OCI-LY7 (cell line): Measurements from ENCODE around the gene TMEM243.

Source experiments
- EZH2phosphoT487 ChIP-seq: fragments of 200-600 bp; sonication (generic); IDR thresholded peaks from 2 replicates; pipeline ENCODE4 v1.6.1; 2018; ENCODE audit warnings: low read depth, borderline replicate concordance, mild to moderate bottlenecking, mixed run types, antibody characterized with exemption, low read length, moderate library complexity, mixed read lengths
- TF ChIP-seq, protein P1 (sequence below): fragments of 200-600 bp; sonication (generic); conservative IDR thresholded peaks from 2 replicates; pipeline ENCODE4 v1.5.1; 2014; ENCODE audit warnings: mild to moderate bottlenecking, antibody characterized with exemption, low read length, moderate library complexity, mixed read lengths

DNA sequence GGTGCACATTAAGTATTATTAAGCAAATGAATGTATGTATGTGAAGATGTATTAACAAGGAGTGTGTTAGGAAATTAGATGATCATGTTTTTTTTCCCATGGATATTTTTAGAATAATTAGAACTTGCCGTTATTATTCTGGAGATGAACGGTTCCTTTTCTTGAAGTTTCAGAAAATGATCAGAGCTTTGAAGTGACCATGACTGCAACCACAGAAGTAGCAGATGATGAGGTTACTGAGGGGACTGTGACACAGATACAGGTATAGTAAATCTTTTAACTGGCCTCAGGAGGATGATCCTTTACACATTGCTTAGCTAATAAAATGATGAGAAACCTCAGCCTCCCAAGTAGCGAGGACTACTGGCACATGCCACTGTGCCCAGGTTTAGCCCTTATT lies 48.7 kb downstream of the TMEM243 start:
- TF ChIP-seq, protein P1, sequence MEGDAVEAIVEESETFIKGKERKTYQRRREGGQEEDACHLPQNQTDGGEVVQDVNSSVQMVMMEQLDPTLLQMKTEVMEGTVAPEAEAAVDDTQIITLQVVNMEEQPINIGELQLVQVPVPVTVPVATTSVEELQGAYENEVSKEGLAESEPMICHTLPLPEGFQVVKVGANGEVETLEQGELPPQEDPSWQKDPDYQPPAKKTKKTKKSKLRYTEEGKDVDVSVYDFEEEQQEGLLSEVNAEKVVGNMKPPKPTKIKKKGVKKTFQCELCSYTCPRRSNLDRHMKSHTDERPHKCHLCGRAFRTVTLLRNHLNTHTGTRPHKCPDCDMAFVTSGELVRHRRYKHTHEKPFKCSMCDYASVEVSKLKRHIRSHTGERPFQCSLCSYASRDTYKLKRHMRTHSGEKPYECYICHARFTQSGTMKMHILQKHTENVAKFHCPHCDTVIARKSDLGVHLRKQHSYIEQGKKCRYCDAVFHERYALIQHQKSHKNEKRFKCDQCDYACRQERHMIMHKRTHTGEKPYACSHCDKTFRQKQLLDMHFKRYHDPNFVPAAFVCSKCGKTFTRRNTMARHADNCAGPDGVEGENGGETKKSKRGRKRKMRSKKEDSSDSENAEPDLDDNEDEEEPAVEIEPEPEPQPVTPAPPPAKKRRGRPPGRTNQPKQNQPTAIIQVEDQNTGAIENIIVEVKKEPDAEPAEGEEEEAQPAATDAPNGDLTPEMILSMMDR = no peak
- TF ChIP-seq EZH2phosphoT487 = no peak
